ENCODE results near the gene SIRT6. TPM values are rescaled to one million over a fixed set of nuclear protein-coding genes. Genes with fewer than 3 reads are reported as not detected.
"Not testable (repeated sequence)": the region's sequence is repeated elsewhere in the genome, so short reads cannot be mapped to it uniquely, and the experiment has no call there.

Gene SIRT6
- total and polyA plus RNA-seq, 8 donors, result 14.0 to 160 (median 23.0) TPM

- H3K27me3 ChIP-seq, result peaks cover 0 to 89% (median 0%) of the 10 kb centered on the region in 3 donors
- DNase-seq, result peak; percentile 37 to 52
- no peaks in the 10 kb centered on the region for H3K36me3 ChIP-seq
- H3K4me3 ChIP-seq, result no peak overlapping the region
- peak overlapping the region in 1 of 5 donors; percentile 28 for H3K27ac ChIP-seq
- 28 to 49% (median 29%) methylated on average over 16 to 17 of the region's 17 CpGs for WGBS, 5 donors
- H3K4me1 ChIP-seq, result peaks cover 0 to 25% (median 4%) of the 10 kb centered on the region in 4 donors
- H3K9me3 ChIP-seq, result no peaks in the 10 kb centered on the region
- TF ChIP-seq CTCF (IDR thresholded peaks at IDR 0.05), result no peak
- no peak for TF ChIP-seq EP300 (IDR thresholded peaks at IDR 0.05)
- no peak for TF ChIP-seq POLR2AphosphoS5 (IDR thresholded peaks at IDR 0.05)
- TF ChIP-seq POLR2A (IDR thresholded peaks at IDR 0.05), result no peak
- intact Hi-C loops (cut with DNase I; ENCODE audit: low total_unique reads), result no loop called here
Observed at GRCh38 chr19:4149518-4150288, 32.7 kb downstream of the SIRT6 start.

- H3K4me1 ChIP-seq, result peaks cover 0 to 24% (median 6%) of the 10 kb centered on the region in 4 donors
- H3K9me3 ChIP-seq, result no peaks in the 10 kb centered on the region
- peak; percentile 32 to 49 for DNase-seq
- no peaks in the 10 kb centered on the region for H3K36me3 ChIP-seq
- 23 to 34% (median 32%) methylated on average over 6 to 7 of the region's 7 CpGs for WGBS, 5 donors
- TF ChIP-seq EP300 (IDR thresholded peaks at IDR 0.05) (no peak), POLR2A (IDR thresholded peaks at IDR 0.05) (no peak), CTCF (IDR thresholded peaks at IDR 0.05) (no peak), POLR2AphosphoS5 (IDR thresholded peaks at IDR 0.05) (no peak)
- intact Hi-C loops (cut with DNase I; ENCODE audit: low total_unique reads), result no loop called here
- H3K4me3 ChIP-seq, result no peak overlapping the region
- H3K27me3 ChIP-seq, result peaks cover 0 to 65% (median 0%) of the 10 kb centered on the region in 3 donors
- peak overlapping the region in 2 of 5 donors; percentile 10 to 42 for H3K27ac ChIP-seq
Observed at GRCh38 chr19:4144666-4145249, 37.6 kb downstream of the SIRT6 start.

GRCh38 chr19:4142916-4143315 is 39.4 kb downstream of the SIRT6 start:
- 50 to 91% (median 88%) methylated on average over 1 of the region's 1 CpG for WGBS, 5 donors
- H3K4me3 ChIP-seq; H3K36me3 ChIP-seq; DNase-seq; intact Hi-C loops (cut with DNase I; ENCODE audit: low total_unique reads); H3K27ac ChIP-seq; H3K9me3 ChIP-seq: not testable (repeated sequence)
- Histone ChIP-seq H3K4me1 (peaks cover 0 to 19% (median 6%) of the 10 kb centered on the region in 4 donors), H3K27me3 (peaks cover 0 to 48% (median 0%) of the 10 kb centered on the region in 3 donors)

GRCh38 chr19:4140237-4140711 is 42.1 kb downstream of the SIRT6 start:
- no peaks in the 10 kb centered on the region for H3K36me3 ChIP-seq
- TF ChIP-seq POLR2AphosphoS5 (IDR thresholded peaks at IDR 0.05) (no peak), POLR2A (IDR thresholded peaks at IDR 0.05) (no peak), CTCF (IDR thresholded peaks at IDR 0.05) (peak in 4 of 7 experiments; percentile 12 to 55 (median 46)), EP300 (IDR thresholded peaks at IDR 0.05) (no peak)
- H3K4me1 ChIP-seq, result peaks cover 0 to 14% (median 6%) of the 10 kb centered on the region in 4 donors
- intact Hi-C loops (cut with DNase I; ENCODE audit: low total_unique reads), result no loop called here
- H3K27me3 ChIP-seq, result peaks cover 0 to 23% (median 0%) of the 10 kb centered on the region in 3 donors
- 18 to 23% (median 21%) methylated on average over 12 of the region's 12 CpGs for WGBS, 5 donors
- H3K27ac ChIP-seq, result peak overlapping the region in 1 of 5 donors; percentile 8
- peak in 1 of 2 donors; percentile 81 for DNase-seq
- no peak overlapping the region for H3K4me3 ChIP-seq
- no peaks in the 10 kb centered on the region for H3K9me3 ChIP-seq

All from stomach (tissue), 9 donors.